GM19238 (cell line): ENCODE data around the gene TXN2.
A peak's percentile ranks its signal among the peaks of the same experiment; 100 is the strongest.
"Not testable (repeated sequence)": the region's sequence is repeated elsewhere in the genome, so short reads cannot be mapped to it uniquely, and the experiment has no call there.

Source experiments
- DNase-seq: peaks from one replicate; pipeline ENCODE4 v3.0.0; 2011; ENCODE audit warnings: low spot score; ENCODE audit not compliant: insufficient read length

The TXN2 gene

DNA sequence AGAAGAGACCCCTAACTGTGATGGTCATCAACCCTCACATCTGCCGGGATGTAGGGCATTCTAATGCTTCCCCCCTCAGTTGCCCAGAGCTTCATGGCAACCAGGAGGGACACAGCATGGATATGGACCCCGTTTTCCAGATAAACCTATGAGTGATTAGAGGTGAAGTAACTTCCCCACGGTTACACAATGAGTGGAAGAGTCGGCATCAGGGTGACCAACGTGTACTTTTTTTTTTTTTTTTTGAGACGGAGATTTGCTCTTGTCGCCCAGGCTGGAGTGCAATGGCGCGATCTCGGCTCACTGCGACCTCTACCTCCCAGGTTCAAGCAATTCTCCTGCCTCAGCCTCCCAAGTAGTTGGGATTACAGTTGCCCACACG lies 25.0 kb downstream of the TXN2 start:
- DNase-seq = no peak

GRCh38 chr22:36455571-36456463 lies 25.6 kb downstream of the TXN2 start:
- no peak for DNase-seq

- DNase-seq = peak; percentile 83
These were observed 26.4 kb downstream of the TXN2 start for GRCh38 chr22:36454916-36455570.

- no peak for DNase-seq
These were observed 27.5 kb downstream of the TXN2 start for GRCh38 chr22:36453855-36454378.

DNA sequence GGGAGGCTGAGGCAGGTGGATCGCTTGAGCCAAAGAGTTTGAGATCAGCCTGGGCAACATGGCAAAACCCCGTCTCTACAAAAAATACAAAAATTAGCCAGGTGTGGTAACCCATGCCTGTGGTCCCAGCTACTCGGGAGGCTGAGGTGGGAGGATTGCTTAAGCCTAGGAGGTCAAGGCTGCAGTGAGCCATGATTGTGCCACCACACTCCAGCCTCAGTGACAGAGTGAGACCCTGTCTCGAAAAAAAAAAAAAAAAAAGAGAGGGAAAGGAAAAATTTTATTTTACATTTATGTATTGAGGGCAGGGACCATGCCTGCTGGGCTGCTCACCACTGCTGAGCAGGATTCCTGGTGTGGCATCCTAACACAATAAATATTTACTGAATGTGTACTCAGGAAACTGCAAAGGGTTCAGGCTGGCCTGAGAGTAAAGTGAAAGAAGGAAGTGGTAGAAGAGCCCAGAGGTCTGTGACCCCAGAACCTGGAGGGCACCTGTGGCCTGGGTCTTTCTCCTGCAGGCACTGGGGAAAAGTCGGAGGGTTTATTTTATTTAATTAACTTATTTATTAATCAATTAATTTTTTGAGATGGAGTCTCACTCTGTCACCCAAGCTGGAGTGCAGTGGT lies 28.3 kb downstream of the TXN2 start:
- DNase-seq = not testable (repeated sequence)

DNA sequence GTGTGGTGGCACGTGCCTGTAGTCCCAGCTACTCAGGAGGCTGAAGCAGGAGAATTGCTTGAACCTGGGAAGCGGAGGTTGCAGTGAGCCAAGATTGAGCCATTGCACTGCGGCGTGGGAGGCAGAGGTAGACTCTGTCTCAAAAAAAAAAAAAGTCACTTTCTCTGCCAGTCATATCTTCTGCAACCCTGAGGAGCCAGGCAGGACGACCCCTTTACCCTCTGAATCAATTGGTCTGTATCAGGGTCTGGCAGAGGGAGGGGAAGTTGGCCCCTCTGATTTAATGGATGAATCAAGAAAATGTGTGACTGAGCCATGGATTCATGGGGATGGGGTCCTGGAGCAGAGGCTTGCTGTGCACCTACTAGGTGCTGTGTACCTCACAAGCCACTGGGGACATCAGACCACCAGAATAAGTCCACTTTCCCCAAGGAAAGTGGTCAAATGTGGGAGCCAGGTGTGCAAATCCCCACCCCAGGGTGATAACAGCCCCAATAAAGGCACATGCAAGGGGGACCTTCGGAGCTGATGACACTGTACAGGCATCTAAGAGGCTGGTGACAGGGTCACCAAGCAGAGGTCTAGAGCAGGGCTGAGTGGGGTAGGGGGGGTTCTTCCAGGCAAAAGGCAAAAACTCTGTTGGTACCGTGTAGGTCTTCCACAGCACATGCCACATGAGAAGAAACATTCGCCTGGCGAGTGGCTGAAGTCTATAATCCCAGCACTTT lies 29.0 kb downstream of the TXN2 start:
- DNase-seq = no peak

GRCh38 chr22:36450923-36451322 lies 30.5 kb downstream of the TXN2 start:
- DNase-seq = not testable (repeated sequence)

GRCh38 chr22:36449596-36450175 lies 31.8 kb downstream of the TXN2 start:
- no peak for DNase-seq

DNA sequence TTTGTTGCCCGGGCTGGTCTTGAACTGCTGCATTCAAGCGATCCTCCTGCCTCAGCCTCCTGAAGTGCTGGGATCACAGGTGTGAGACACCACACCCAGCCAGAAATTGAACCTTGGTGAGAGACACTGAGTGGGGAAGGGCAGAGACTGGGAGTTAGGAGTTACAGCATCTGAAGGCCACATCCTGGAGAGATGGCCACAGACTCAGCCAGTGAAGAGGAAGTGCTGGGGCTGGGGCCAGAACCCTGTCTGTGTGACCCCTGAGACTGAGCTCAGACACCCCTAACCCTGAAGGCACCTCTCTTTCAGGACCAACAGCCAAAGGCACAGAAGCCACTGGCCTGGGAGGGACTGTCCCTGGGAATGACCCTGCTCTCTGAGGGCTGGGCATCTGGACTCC lies 33.8 kb downstream of the TXN2 start:
- no peak for DNase-seq

DNA sequence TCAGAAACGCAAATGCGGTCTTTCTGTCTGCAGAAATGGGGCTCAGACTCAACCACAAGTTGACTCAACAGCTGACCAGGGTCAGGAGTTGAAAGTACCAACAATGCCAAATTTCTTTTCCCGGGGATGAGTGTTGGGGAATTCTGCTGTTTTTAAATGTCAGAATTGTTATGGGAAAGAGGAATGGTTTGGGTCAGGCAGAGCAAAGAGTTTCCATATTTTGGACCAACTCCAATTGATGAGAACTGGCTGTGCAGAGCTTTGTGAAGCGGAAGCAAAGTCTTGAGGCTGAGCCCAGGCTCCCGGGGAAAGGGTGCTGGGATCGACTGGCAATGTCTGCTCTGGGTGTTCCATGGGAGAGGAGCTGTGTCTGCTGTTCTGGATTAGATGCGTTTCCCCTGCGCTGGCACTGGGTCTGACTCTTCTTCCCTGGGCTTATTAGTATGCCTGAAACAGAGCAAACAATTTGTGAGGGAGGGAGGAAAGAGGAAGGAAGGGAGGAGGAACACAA lies 36.2 kb downstream of the TXN2 start:
- no peak for DNase-seq

DNA sequence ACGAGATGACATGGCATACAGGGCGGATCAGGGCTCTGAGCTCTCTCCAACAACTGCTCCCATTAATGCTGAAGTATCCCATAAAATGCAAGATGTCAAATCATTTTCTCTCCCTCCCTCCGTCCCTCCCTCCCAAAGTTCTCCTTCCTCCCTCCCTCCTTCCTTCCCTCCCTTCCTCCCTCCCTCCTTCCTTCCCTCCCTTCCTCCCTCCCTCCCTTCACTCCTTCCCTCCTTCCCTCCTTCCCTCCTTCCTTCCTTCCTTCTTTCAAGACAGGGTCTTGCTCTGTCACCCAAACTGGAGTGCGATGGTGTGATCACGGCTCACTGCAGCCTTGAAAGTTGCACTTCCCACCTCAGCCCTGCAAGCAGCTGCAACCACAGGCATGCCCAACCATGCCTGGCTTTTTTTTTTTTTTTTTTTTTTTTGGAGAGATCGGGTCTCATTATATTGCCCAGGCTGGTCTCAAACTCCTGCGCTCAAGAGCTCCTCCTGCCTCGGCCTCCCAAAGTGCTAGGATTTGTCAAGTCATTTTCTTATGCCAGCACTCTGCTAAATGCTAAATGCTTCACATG lies 38.2 kb downstream of the TXN2 start:
- no peak for DNase-seq

GRCh38 chr22:36442506-36443197 lies 38.8 kb downstream of the TXN2 start:
- DNase-seq = no peak

DNA sequence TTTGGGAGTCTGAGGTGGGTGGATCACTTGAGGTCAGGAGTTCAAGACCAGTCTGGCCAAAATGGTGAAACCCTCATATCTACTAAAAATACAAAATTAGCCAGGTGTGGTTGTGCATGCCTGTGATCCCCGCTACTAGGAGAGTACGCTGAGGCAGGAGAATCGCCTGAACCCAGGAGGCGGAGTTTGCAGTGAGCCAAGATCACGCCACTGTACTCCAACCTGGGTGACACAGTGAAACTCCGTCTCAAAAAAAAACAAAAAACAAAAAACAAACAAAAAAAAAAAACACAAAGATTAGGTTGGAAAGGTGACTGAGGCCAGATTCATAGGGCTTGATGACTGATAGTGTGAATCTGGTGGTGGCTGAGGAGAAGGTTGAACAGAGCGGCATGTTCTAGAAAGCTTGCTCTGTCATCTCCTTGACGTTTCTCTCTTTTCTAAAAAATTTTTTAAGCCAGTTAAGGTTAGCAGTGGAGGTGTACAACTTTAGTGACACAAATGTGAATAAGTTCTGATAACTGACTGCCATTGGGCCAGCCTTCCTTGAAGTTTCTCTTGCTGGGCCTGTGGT lies 40.9 kb downstream of the TXN2 start:
- DNase-seq = no peak

GRCh38 chr22:36439481-36440271 lies 41.8 kb downstream of the TXN2 start:
- no peak for DNase-seq

DNA sequence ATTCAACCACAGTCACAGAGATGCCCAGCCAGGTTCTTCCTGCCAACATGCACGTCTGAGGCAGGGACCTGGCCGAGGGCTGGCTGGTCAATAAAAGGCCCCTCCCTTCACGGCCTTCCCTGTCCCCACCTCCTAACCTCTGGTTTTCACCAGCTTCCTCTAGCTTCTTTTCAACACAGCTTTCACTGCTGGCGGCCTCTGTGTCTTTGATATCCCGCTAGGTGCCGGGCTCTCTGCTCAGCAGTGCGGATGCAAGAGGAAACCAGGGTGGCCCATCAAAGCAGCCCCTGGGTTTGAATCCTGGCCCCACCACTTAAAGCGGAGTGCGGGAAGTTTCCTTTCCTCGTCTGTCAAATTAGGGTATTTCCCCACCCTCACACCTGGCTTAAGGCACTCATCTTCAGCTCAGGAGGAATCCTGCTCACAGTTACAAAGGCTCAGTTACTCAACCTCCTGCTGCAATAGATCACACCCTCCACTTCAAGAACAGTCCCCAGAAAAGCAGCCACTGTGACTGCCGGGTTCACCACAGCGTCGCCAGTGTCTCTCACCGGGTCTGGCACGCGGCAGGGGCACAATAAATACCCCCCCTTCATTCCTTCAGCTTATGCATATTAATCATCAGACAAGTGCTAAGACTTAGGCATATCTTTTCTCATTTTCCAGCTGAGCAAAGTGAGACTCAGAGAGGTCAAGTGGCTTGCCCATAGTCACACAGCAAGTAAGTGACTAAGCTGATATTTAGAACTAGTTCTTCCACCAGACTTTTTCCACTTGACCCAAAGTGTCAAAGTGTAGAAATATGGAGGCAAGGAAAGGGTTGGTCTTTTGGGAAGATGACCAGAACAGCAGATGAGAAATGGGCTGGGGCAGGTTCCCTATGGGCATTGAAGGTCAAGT lies 45.7 kb downstream of the TXN2 start:
- no peak for DNase-seq

GRCh38 chr22:36433318-36434231 lies 47.9 kb downstream of the TXN2 start:
- no peak for DNase-seq
